HG03439 (cell line): Measurements from ENCODE around the gene DENND1A.

Experiments used
- ATAC-seq: cut with Tn5 transposase; IDR thresholded peaks from one replicate; pipeline ENCODE4 v1.9.1; 2021; ENCODE audit warnings: mild to moderate bottlenecking, moderate library complexity; ENCODE audit not compliant: unreplicated experiment

DENND1A gene

DNA sequence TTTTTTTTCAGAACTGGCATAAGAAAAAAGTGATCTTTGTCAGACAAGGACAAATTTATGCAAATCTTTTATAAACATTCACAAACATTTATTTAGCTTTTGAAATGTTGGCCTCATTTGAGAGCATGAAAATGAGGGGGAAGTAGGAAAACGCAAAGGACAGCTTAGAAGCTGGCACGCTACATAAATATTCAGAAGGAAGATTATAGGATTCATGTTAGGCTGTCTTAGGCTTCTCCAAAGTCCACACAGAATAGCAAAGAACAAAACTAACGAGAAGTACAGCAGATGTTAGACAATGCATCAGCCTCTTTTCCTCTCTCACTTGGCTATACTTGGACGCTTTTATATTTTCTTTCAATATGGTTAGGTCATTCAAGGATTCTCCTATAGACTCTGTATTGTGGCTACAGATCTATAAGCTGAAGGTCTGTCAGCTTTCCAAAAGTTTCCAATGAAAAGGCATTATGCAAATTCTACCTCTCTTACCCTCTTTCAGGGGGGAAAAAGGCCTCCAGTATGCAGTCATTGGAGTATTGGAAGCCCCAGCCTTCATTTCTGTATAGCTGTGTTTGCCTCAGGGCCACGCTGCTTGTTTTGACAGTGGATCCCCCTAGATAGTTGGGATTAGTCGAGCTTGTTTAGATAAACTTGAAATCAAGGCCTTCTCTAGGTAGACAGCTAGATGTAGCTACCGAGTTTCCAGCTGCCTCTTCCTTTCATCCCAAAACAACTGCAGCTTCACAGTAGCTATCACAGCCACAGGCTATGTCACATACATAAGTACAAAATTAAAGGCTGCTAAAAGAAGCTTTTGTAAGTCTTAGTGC, 153.0 kb downstream of the DENND1A start:
- no peak for ATAC-seq

DNA sequence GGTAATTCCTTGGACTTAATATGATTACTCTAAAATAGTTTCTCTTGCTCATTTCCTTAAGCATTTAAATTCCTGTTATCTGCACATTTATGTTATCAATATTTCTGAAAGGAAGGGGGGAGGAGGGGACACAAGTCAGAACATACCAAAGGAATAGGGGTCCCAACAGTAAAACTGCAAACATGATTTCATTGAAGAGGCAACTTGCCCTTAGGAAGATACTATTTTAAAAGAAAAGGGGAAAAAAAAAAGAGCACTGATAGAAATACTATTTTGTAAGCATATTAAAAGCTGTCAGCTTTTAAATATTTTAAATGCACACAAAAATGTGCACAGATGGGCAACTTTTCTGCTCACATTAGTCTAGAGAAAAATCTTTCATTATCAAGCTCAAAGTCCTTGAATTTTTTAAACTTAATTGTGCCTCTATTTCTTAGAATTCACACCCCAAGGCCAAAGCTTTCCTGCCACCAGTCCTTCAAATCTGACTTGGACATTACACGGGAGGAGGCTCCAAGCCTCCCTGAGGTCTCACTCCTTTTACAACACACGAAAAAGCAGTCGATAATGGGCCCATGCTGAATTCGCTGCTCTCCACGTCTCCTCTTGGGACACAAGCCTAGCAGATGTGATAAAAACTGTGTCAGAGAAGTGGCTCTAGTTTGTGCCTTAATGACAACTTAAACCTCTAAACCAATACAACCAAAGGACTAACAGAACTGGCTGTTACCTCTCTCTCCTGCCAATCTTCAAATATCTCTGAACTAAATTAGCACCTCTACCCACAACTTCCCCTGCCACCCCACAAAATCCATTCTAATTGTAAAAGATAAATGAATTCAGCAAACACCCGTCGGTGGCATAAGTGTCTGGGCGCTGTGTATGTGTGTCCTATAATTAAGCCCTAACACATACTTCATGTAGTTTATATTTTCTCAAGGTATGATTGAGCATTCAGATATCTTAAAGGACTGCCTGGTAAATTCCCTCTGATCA, 154.3 kb downstream of the DENND1A start:
- no peak for ATAC-seq

DNA sequence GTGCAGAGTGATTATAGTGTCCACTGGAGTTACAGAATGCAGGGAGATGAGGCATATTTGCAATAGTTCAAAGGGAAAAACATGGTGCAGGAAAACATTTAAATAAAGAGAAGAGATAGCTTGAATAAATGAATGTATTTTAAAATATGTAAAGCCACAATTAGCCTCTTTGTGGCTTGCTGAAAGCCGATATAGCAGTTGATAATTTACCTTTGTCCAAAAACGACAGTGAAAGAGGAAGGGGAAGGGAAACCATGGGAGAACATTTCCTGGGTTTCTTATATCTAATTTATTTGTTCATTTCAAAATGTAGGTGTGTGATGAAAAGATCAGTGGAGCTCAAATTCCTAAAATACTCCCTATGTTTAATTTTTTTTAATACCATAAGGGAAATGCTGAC, 156.1 kb downstream of the DENND1A start:
- ATAC-seq: no peak

DNA sequence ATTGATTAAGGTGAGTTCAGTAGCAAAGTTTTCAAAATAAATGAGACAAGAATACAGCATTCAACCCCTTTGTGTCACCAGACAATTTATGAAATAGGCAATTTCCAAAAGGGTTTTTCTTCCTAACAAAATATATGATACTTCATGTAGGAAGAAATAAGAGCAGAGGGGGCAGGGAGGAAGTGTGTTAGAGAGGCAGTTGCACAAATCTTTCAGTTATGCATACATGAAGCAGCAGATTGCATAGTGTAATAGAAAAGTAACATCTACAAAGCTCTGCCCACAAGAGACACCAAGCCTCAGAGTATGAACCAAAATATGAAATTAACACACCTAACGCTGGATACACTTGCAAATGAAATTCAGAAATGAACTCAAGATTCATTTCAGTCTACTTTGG, 157.0 kb downstream of the DENND1A start:
- no peak for ATAC-seq

DNA sequence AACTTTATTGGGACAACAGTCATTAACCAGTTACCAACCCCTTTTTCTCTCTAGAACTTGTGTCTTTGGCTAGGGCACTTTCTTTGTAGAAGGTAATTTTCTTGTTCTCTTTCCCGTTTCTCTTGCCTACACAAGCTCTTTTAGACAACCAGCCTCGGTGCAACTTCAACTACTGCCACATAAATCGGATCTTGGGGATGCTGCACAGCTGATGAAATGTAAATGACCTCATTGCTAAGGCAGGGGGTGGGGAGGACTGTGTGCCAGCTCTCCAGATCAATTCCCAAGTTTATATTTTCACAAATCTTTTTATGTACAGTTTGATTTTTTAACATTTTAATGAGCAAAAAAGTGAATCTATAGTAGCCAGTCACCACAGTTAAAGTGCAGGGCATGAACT, 157.6 kb downstream of the DENND1A start:
- ATAC-seq: no peak

DNA sequence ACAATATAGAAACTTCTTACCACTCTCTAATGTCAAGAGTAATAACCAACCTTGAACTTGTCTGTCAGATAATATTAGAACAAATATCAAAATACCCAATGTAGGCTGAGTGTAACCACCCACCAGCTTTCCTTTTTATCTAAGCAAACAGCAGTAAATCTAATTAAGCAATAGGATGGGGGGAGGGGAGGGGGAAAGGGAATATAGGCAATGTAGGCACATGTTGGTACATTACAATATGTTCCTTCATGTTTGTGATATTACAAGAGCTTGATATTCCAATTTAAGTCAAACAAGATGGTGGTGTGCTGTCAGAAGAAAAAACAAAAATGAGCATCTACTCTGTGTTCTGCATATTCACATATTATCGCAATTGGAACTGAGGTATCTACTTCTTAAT, 158.2 kb downstream of the DENND1A start:
- no peak for ATAC-seq

DNA sequence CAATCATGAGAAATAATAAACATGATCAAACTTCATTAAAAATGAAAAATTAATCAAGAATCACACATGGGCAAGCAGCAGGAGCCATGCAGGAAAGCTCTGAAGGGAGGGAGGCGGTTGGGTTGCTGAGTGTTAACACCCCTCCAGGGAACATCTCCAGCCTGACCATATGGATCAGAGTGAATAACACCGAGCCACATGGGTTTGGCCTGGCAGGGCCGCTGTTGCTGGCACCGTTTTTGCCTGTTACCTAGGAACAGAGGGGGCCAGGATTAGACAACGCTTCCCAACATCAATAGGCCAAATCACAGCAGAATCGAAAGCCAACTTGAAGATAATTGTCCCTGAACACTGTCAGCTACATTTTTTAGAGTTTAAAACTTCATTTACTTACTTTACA, 160.2 kb downstream of the DENND1A start:
- no peak for ATAC-seq

DNA sequence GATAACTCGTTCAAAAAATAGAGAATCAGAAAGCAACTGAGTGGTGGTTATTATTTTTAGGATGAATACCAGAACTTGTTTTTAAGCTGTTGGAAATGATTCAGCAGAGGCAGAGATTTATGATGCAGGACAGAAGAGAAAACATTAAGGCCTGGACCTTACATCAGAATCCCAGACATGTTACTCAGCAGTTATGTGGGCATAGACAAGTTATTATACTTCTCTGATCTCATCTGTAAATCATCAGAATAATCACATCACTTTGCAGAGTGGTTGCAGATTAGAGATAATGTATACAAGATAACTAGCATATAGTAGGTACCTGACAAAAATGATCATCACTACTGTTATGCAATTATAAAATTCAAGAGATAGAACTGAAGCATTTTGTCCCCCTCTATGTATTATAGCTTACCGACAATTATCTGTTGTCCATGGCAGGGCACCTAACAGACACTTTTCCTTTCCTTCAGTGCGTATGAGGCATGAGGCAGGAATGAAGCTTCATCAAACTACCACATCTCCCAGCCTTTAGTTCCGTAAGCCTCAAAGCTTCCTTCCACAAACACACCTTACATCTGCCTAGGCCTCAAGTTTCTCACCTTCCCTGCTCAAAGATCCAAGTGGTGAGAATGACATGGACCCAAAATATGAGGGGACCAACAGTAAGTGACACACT, 165.9 kb downstream of the DENND1A start:
- no peak for ATAC-seq

DNA sequence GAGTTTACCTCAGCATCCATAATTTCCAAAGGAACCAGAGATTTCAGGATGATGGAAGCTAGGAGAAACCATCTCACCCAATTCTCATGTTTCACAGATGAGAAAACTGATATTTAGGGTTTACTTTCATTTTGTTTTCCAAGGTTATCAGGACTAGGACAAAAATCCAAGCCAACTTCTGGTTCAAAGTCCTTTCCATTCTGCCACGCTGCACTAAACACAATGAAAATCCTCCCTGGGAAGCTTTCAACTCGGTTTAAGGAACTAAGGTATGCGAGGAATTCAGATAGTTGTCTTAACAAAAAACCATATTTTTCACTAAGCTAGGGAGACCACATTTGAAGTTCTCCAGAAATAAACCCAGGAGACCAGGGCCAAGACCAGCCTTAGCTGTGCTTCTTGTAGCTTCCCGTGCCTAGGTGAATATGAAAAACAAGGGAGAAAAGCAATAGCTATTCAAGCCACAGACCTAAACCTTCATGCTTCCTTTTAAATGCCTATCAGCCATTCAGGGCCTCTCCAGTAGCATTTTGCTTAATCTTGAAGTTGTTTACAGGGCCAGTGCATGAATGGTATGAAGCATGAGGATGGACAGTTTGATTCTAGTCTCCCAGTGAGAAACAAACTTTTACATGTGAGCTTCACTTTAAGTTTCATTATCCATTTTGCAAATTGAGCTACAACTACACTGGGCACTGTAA, 167.9 kb downstream of the DENND1A start:
- no peak for ATAC-seq

DNA sequence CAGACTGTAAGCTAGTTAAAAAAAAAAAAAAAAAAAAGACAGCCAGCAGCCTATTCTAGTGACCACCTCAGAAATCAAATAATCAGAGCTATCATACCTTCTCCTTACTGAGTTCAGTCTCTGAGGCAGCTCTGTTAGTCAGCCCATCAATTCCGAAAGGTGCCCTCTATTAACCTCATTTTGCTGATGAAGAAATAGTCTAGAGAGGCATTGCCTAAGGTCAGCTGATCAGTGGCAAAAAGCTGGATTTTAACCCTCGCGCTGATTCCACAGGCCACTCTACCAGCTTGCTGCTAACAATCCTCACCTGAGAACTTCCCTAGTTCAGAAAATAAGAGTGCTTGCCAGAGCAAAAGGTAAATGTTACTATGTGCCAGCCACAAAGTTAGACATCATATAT, 172.0 kb downstream of the DENND1A start:
- ATAC-seq: no peak

DNA sequence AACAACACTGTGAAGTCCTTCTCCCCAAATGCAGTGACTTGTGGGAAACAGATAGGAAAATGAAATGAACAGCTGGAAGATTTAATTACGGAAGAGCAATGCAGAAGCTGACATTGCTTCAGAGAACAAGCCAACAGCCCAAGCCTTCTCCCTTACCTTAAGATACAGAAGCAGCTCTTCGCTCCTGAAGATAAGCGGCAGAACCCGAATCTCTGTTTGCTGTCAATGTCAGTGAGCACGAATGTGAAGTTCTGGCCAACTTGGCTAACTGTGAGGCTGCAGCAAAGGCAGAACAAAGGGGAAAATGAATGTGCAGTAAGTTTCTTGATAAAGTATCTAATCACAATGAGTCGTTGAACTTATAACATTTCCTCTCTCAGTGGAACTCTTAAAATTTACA, 172.4 kb downstream of the DENND1A start:
- ATAC-seq: no peak

DNA sequence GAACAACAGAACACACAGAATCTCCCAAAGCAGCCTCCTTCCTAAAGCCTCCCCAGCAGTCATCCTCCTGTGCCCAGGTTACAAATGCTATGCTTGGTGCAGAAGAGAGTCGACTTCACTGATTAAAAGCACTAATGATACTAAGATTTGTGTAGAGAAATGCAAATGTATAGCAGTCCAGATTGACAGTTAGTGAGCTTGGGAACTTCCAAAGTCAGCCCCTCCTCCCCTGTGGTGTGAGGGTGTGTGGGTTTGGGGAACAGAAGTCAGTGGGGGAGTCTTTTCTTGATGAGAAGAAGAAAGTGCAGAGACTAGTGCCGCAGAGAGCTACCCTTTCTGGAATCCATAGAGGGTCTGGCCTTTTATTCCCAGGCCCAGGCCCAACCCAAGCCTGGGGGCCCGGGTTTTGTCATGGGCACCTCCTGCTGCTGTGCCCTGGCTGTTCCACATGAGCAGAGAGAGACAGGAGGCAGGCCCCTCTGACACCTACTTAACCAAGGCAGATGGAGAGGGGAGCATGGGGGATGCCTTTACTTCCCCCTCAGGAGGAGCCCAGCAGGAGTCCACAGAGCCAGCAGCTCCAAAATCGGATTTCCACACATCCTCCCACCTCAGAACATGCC, 173.3 kb downstream of the DENND1A start:
- no peak for ATAC-seq

DNA sequence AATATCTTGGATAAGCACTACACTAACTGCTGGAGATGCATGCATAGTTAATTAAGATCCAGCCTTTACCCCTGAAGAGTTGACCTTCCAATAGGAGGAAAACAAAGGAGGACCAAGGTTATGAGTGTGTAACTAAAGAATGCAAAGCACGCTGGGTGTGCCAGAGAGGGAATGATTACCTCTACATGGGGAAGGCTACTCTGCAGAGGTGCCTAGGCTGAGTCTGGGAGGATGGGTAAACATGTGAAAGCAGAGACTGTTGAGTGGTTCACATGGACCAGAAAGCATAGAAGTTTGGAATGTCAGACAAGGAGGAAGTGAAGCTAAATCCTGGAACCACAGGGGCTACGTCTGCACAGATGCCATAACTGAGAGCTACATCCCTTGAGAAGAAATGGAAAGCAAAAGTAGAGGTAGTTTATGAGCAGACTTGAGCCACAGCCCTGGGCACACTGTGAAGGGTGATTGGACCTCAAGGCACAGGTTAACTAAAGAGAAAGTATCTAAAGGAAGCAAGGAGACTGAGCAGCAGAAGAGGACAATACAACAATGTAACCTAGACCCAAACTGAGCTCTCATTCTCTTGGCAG, 176.2 kb downstream of the DENND1A start:
- ATAC-seq: no peak

DNA sequence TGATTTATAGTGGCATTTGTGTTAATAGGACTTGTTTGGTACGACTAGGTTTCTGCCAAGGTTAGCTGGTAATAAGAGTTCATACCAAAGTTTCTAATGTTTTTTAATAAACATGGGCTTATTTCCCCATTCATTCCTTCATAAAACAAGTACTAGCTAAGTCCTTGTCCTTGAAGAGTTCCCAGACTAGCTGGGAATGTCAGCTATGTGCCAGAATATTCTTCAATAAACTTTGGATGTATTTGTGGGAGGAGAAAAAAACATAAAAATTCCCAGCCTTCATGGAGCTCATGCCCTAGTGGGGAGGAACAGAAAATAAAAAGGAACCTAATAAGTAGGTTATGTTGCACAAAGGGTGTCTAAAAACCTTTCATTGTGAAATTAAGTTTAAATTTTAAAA, 176.9 kb downstream of the DENND1A start:
- no peak for ATAC-seq

DNA sequence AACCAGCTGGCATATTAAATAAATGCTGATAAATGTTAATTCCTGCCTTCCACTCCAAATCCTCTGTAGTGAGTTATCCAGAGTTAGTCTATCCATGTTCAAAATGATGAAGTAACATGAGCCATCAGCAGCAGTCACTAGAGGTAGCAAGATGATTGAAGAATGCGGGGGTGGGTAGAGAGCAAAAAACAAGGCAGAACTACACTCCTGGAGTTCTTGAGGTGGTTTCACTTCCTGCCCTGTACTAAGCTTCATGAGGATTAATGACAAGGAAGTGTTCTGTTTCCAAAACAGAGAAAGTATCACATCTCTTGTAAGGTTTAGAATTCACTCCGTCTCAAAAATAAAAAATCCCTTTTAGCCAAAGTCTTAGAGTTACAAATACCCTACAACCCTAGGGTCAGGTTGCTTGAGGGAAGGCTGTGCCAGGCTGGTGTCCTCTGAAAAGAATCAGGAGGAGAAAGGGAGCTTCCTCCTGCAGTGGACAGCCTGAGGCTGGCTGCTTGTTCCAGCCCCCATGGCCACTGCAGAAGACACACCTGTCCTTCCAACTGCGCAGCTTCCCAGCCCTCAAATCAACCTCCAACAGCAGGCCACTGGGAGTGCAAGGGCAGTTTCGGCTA, 180.2 kb downstream of the DENND1A start:
- no peak for ATAC-seq

DNA sequence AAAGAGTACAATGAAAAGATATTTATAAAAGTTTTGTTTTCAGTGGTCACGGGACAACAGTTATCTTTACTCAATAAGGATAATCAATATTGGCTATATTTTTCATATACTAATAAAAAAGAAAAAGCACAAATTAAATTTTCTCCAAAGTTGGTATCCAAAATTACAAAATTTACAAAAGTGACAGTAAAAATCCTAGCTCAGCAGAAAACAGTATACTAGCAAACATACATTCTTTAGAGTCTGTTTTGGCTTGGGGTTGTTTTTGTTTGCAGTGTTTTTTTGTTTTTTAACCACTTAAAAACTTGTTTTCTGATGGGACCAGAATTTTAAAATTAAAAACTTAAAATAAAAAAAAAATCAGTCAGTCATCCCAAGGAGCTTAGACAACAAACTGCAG, 183.2 kb downstream of the DENND1A start:
- ATAC-seq: no peak

DNA sequence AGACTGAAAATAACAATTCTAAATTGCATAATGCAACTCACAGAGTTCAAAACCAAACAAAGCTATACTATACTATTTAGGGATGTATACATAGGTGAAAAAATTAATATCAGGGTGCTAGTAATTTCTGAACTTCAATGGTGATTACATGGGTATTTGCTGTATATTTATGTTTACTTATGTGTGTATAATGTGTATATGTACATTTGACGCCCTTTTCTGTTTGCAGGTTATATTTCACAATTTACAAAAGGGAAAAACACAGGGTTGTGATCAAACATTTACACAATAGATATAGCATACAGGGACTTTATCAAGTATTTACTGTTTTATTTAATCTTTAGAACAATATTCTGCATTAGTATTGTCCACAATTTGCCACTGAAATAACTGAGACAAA, 184.0 kb downstream of the DENND1A start:
- no peak for ATAC-seq

DNA sequence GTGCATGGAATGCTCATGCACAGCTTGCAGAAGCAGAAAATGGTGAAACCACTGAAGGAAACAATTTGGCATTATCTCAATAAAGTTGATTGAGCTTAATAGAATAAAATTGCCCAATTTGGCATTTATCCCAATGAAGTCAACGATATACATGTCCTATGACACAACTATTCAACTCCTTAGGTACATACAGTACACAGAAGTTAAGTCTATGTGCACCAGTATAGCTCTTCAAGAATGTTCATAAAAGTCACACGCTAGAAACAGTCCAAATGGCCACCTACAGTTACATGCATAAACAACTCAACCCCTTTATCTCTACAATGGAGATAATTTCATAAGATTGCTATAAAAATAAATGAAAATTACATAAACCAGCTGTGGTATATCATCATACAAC, 184.5 kb downstream of the DENND1A start:
- no peak for ATAC-seq

DNA sequence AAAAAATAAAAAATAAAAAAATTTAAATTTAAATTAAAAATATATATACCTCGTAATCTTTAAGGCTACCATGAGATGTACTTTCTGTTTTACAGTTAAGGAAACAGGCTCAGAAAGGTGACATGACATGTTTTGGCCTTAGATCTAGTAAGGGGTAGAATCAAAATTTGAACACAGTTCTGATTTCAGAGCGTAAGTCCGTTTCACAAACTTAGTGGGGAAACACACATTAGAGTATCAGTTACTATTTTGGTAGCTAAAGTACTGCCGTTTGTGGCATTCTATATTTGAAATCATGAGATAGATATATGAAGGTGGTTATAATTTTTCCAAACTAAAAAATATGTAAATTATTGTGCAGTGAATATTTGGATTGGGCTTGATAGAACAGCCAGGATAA, 186.2 kb downstream of the DENND1A start:
- ATAC-seq: no peak
